Anterior cingulate cortex (tissue), 58 donors: ENCODE data around the gene TFE3.

Experiments
- DNase-seq, 58 donors: peaks; one replicate each; lab custom pipeline; 2025; lab: John Stamatoyannopoulos, UW

TFE3 gene

GRCh38 chrX:49061490-49061889 lies 18.3 kb upstream of the TFE3 start:
- no peak for DNase-seq

GRCh38 chrX:49060914-49061313 lies 17.8 kb upstream of the TFE3 start:
- DNase-seq, result no peak

DNA sequence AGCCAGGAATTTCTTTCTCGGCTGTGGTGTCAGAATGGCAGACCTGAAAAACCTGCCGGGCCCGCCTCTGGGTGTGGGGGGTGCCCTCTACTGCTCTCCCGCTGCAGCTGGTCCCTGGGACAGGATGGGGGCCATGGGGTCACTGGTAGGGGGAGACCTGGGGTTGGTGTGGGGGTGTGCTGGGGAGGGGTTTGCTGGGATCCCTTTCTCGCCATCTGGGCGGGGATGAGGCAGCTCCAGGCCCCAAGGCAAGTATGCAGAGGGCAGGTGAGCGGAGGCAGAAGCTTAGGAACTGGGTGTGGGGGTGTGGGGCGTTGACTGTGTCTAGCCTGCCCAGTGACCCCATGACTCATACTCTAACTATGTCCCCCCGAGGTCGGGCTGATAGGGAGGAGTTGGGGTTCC lies 16.5 kb upstream of the TFE3 start:
- DNase-seq, result no peak

DNA sequence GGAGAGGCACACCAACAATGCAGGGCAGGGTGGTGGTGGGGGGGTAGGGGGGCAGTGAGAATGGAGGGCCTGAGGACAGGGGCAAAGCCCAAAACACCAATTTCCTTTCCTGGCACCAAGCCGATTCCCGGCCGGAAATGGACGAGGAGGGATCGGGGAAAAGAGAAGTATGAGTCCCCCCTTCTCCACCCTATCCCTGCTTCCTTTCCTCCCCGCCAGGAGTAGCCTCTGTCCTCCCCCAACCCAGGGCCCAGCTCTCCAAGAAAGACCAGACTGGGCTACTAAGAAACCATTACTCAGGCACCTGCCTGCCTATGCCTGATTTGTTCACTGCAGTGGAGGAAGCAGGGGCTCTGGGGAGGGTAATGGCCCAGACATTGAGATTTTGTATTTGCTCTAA lies 16.0 kb upstream of the TFE3 start:
- no peak for DNase-seq

DNA sequence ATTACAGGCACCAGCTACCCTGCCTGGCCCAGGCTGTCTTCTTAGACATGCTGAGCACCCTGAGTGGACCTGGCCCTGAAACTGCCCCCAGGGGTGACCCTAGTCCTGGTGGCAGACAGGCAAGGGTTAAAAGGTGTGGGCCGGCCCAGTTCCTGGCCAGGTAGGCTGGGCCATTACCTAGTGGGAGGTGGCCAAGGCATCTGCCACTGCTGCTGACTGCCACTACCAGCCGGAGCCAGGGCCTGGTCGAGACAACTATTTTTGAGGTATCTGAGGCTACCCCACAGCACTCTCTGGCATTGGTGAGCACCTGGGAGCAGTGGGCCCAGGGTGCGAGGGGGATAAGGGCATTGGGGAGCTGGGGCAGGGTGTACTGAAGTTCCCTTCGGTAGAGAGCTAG lies 15.6 kb upstream of the TFE3 start, which contains the start of gene CCDC120:
Gene CCDC120 (plus strand): TSS at position 206 of the 400 bp plus-strand sequence. CDS start 3,043 bp downstream, outside the sequence.
- DNase-seq, result no peak

- DNase-seq, result no peak
Measured at GRCh38 chrX:49054073-49054762, 11.1 kb upstream of the TFE3 start.

GRCh38 chrX:49053223-49054072 lies 10.3 kb upstream of the TFE3 start:
- DNase-seq, result peak in 39 of 58 donors; percentile 1 to 60 (median 15)

GRCh38 chrX:49043987-49044281 lies 777 bp upstream of the TFE3 start:
- DNase-seq, result no peak

DNA sequence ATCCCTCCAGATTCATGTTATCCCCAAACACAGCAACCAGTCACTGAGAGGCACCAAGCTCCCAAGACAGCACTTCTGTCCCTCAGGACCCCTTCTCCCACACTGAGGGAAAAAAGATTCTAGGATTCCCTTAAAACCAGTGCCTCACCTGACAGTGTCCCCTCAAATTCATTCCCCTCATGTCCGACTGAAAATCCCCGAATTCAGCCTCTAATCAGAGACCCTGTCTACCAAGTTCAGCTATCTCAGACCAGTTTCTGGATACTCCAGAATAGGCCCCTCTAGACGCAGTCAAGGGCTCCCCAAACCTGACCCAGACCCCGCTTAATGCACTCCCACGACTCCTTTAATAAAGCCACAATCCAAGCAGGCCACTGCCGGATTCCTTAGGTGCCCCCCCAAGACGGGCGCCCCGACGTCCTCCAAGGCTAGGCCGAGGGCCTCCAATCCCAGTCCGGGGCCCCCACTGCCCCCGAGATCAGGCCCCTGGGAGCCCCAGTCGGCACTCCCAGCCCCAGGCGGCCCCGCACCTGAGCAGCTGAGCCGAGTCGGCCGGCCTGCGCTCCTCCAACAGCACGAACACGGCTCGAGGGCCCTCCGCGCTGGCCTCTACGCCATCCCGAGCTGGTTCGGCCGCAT lies 457 bp downstream of the TFE3 start:
- peak in 10 of 58 donors; percentile 1 to 45 (median 29) for DNase-seq

DNA sequence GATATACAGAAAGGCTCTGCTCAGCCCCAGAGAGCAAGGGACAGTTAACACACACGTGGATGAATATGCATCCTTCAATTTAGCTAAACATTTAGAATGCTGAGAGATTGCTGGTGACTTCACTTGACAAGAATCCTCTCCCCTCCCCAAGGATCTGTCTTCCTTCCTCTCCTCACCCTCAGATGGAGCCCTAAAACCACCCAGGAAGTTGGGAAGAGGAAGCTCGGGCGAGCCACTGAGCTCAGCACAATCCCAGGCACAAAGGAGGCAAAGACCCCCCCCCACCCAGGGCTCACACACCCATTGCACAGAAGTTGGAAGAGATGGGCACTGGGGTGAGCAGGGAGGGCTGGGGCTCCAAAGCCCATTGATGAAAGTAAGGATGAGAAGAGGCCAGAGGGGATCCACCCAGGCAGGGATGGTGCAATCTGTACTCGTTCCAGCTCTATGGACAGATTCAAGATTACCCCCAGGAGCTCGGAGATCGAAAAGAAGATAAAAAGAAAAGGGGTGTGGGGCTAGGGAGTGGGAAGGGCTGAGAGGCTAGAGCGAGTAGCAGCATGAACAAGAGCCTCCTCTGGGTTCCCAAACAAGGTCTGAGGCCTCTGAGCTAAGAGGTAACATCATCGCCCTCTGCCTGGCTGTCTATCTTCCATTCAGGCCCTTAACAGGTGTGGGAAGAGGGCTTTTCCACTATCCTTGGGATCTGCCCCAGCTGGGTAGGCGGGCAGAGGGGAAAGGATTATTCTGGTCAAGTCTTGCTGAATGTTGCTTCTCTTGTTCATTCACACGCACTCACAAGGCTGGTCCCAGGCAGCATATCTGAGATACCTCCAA lies 1.2 kb downstream of the TFE3 start:
- DNase-seq, result peak in 4 of 58 donors; percentile 1 to 20 (median 6)

- no peak for DNase-seq
Measured at GRCh38 chrX:49040376-49040955, 2.7 kb downstream of the TFE3 start.

DNA sequence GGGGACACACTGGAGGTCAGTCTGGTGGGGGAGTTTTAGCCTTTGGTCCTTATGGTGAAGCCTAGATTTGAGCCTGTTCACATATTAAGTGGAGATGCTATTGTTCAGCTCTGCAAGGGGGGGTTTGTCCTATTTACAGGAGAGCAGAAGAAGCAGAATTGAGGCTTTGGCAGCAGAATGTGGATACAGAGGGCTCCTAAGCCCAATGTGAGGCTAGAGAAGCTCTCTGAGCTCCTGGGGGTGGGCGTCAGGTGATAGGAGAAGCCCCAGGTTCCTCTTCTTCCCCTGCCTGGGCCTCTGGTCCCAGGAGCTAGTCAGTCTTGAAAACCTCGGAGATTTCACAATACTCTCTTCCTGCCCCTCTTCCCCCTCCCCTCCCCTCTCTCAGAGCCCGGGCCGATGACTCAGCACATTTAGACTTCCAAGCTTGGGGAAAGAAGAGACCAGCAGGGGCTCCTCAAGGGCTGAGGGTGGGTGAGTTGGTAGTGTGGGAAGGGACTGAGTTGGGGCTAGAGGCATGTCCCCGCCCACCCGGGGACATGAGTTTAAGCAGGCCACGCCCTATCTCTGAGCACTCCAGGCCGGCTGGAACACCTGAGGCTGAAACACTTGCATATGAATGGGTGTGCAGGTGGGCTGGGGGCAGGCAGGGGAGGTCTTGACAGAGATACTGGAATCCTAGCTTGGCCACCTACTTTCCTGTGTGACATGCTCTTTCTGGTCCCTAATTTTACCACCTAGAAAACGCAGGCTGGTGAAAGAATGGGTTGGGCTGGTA lies 3.4 kb downstream of the TFE3 start:
- peak in 47 of 58 donors; percentile 1 to 71 (median 27) for DNase-seq

DNA sequence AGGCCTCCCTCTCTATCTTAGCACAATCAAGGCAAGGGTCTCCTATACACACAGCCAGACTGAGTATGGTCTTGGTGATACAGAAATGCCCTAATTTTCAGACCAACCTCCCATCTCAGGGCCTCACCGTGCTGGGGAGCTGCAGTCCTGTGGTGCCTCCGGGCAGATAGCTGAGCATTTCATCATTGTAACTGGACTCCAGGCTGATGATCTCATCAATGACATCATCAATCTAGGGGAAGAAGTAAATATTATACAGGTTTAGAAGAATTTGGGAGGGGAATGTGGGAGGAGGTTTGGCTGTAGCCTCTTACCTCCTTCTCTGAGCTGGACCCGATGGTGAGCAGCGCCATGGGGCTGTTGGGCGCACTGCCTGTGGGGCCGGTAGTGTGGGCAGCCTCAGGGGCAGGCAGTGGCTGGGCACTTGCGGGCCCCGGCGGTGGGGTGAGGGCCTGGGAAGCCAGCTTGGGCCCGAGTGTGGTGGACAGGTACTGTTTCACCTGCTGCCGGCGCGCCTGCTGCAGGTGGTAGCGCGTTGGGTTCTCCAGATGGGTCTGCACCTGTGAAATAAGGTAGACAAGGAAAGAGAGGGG lies 5.2 kb downstream of the TFE3 start:
- no peak for DNase-seq

GRCh38 chrX:49030283-49030682 lies 12.9 kb downstream of the TFE3 start:
- no peak for DNase-seq

DNA sequence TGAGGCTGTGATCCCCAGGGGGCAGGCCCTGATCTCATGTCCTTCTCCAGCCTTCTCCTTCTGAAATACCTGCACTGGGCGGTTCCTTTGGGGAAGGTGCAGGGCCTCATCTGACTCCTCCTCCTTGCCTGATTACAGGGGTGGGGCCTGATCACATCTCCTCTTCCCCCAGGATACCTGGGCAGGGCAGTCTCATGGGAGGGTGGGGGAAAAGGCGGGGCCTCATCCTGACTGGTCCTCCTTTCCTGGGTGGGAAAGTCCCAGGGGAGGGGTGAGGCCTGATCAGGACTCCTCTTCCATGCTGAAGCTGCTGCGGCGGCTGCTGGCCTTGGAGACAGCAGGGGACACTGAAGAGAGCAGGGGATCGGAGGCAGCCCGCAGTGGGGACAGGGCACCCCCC lies 13.3 kb downstream of the TFE3 start:
- DNase-seq, result no peak

- no peak for DNase-seq
Measured at GRCh38 chrX:49019599-49020249, 23.4 kb downstream of the TFE3 start.

GRCh38 chrX:49019050-49019449 lies 24.1 kb downstream of the TFE3 start:
- no peak for DNase-seq

DNA sequence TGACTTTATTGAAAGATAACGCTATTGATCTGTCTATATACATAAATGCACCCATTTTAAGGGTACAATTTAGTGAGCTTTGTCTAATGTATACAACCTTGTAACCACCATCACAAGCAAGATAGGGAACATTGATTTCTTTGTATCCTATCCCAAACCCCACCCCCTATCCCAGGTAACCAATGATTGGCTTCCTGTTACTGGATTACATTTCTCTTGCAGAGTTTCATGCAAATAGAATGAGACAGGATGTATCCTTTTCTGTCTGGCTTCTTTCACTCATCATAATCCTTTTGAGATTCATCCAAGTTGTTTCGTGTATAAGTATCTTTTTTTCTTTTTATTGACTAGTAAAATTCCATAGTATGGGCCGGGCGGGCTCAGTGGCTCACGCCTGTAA lies 39.5 kb downstream of the TFE3 start:
- no peak for DNase-seq
